Prostate gland (tissue), 2 donors: ENCODE results near the gene BTBD19. TPM values are rescaled to one million over a fixed set of nuclear protein-coding genes. Genes with fewer than 3 reads are reported as not detected.

Experiments used
- DNase-seq: peaks from one replicate; pipeline ENCODE4 v3.0.0-alpha.2; 2019; ENCODE audit warnings: low spot score
- H3K27ac ChIP-seq, 2 donors: fragments of 200-600 bp; sonication (generic); 2 replicates each; pipeline ENCODE4 v1.5.1; 2017 to 2019
- H3K27me3 ChIP-seq: fragments of 200-600 bp; sonication (generic); replicated peaks from 2 replicates; pipeline ENCODE4 v1.5.1; 2019; ENCODE audit not compliant: insufficient read depth
- H3K36me3 ChIP-seq, 2 donors: fragments of 200-600 bp; sonication (generic); 1 replicate in 1 of 2; 2 replicates in 1 of 2; pipeline versions ENCODE4 v1.5.1 to v1.8.1; 2017 to 2019
- H3K4me1 ChIP-seq: fragments of 200-600 bp; sonication (generic); replicated peaks from 2 replicates; pipeline ENCODE4 v1.5.1; 2019
- H3K4me3 ChIP-seq, 2 donors: fragments of 200-600 bp; sonication (generic); 2 replicates each; pipeline ENCODE4 v1.5.1; 2017 to 2019
- H3K9me3 ChIP-seq: fragments of 200-600 bp; sonication (generic); 2 replicates; pipeline ENCODE4 v1.5.1; 2017
- CTCF ChIP-seq, 4 experiments: fragments of 200-600 bp in 2 of 4; fragments of 450-650 bp in 2 of 4; sonication (generic) in 2 of 4; IDR thresholded peaks; 1 replicate in 3 of 4; 2 replicates in 1 of 4; pipeline ENCODE4 v1.5.1; 2016 to 2019; ENCODE audit warnings: antibody characterized with exemption in 4 of 4, mild to moderate bottlenecking in 2 of 4, moderate library complexity in 2 of 4
- POLR2A ChIP-seq: fragments of 450-650 bp; IDR thresholded peaks from one replicate; pipeline ENCODE4 v1.6.1; 2016; ENCODE audit warnings: antibody characterized with exemption, mild to moderate bottlenecking
- POLR2AphosphoS5 ChIP-seq: sonication (generic); formaldehyde crosslinking; IDR thresholded peaks from one replicate; pipeline ENCODE4 v1.6.1; 2017; ENCODE audit warnings: antibody characterized with exemption
- WGBS: methylation state at CpG from one replicate; pipeline ENCODE4 v1.1.5; 2018; 5-methylcytosine and 5-hydroxymethylcytosine counted together
- intact Hi-C: fragments of 100-400 bp; cut with DNase I; formaldehyde crosslinking; loops from one replicate; pipeline ENCODE4 v1.14.2; 2022
- total RNA-seq, 2 donors: library from RNA; depleted of rRNA; stranded (reverse); fragments of >200 nt; gene quantifications; one replicate each; pipeline ENCODE4 v1.1.0, GENCODE V29; 2016

BTBD19 gene
- total RNA-seq, 2 donors from 2014 or later: 0.50 to 10.5 TPM

- 82% methylated on average over 10 of the region's 10 CpGs for WGBS
- TF ChIP-seq POLR2A (no peak), POLR2AphosphoS5 (no peak), CTCF (IDR thresholded peaks at IDR 0.05) (no peak)
- H3K27ac ChIP-seq: peak overlapping the region in 1 of 2 donors; percentile 86
- H3K4me3 ChIP-seq: no peak overlapping the region
- H3K36me3 ChIP-seq: no peaks in the 10 kb centered on the region
- no peaks in the 10 kb centered on the region for H3K9me3 ChIP-seq
- H3K27me3 ChIP-seq: no peaks in the 10 kb centered on the region
- no peaks in the 10 kb centered on the region for H3K4me1 ChIP-seq
- DNase-seq: no peak
- intact Hi-C loops: no loop called here
Observed at GRCh38 chr1:44798481-44799365, 9.6 kb upstream of the BTBD19 start.

- TF ChIP-seq POLR2AphosphoS5: peak; percentile 91
- peak; percentile 78 to 96 (median 86) for TF ChIP-seq CTCF (IDR thresholded peaks at IDR 0.05)
- peak; percentile 94 for TF ChIP-seq POLR2A
- under 1% methylated on average over 77 of the region's 79 CpGs for WGBS
- intact Hi-C loops: no loop called here
Observed at GRCh38 chr1:44799770-44800584, 8.3 kb upstream of the BTBD19 start, which contains the start of gene PLK3. Gene PLK3 (plus strand): TSS chr1:44800377. CDS start chr1:44800464, 87 bp downstream.

GRCh38 chr1:44801491-44802305 lies 6.6 kb upstream of the BTBD19 start:
- H3K27ac ChIP-seq: no peak overlapping the region
- H3K4me1 ChIP-seq: no peaks in the 10 kb centered on the region
- TF ChIP-seq CTCF (IDR thresholded peaks at IDR 0.05) (no peak), POLR2AphosphoS5 (no peak), POLR2A (no peak)
- no peaks in the 10 kb centered on the region for H3K36me3 ChIP-seq
- intact Hi-C loops: no loop called here
- H3K9me3 ChIP-seq: no peaks in the 10 kb centered on the region
- H3K27me3 ChIP-seq: no peaks in the 10 kb centered on the region
- 80% methylated on average over 13 of the region's 13 CpGs for WGBS
- DNase-seq: no peak
- H3K4me3 ChIP-seq: no peak overlapping the region

More at GRCh38 chr1:44799770-44800584, 8.3 kb upstream of the BTBD19 start, which contains the start of gene PLK3:
- H3K27ac ChIP-seq: peak within 1 kb of the TSS; percentile 86 to 92
- DNase-seq: peak; percentile 97
- H3K4me3 ChIP-seq: peak within 1 kb of the TSS; percentile 54 to 65
- H3K9me3 ChIP-seq: no peaks in the 10 kb centered on the region
- no peaks in the 10 kb centered on the region for H3K36me3 ChIP-seq
- H3K27me3 ChIP-seq: no peaks in the 10 kb centered on the region
- no peaks in the 10 kb centered on the region for H3K4me1 ChIP-seq

GRCh38 chr1:44802306-44803061 lies 5.8 kb upstream of the BTBD19 start:
- intact Hi-C loops: no loop called here
- no peak overlapping the region for H3K27ac ChIP-seq
- H3K9me3 ChIP-seq: no peaks in the 10 kb centered on the region
- TF ChIP-seq POLR2AphosphoS5 (no peak), CTCF (IDR thresholded peaks at IDR 0.05) (no peak), POLR2A (no peak)
- H3K4me3 ChIP-seq: no peak overlapping the region
- no peaks in the 10 kb centered on the region for H3K27me3 ChIP-seq
- H3K4me1 ChIP-seq: no peaks in the 10 kb centered on the region
- DNase-seq: no peak
- H3K36me3 ChIP-seq: no peaks in the 10 kb centered on the region
- 90% methylated on average over 13 of the region's 13 CpGs for WGBS
